Skin of body (tissue), 2 donors: ENCODE measurements around the gene CRHR1. TPM values are rescaled to one million over a fixed set of nuclear protein-coding genes. Genes with fewer than 3 reads are reported as not detected.
"Not testable (repeated sequence)": the region's sequence is repeated elsewhere in the genome, so short reads cannot be mapped to it uniquely, and the experiment has no call there.

Experiments
- DNase-seq: peaks from one replicate; lab custom pipeline; 2025; lab: John Stamatoyannopoulos, UW
- total RNA-seq: library from RNA; depleted of rRNA; stranded (reverse); fragments of >200 nt; gene quantifications from one replicate; pipeline ENCODE4 v1.2.3, GENCODE V29; 2014

The CRHR1 gene
- 0.39 TPM for total RNA-seq

- no peak for DNase-seq
Measured at GRCh38 chr17:45784293-45784740, at the start of gene CRHR1. TSS of gene CRHR1 (plus strand) at chr17:45784320. CDS start at chr17:45784545, 225 bp downstream.

DNA sequence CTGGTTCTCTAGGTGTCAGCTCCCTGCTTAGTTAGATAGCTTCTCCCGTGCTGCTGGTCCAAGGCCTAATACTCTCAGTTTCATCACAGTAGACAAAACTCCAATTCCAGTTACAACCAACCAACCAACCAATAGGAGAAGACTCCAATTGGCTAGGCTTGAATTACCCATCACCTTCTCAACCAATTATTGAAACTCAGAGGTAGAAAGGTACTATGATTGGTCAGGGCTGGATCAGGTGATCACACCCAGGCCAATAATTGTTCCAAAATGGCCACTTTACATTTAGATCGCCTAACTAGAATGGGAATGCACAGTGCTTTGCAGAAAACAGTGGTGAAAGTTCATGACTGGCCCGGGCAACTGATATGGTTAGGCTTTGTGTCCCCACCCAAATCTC, 49.5 kb upstream of the CRHR1 start:
- no peak for DNase-seq

DNA sequence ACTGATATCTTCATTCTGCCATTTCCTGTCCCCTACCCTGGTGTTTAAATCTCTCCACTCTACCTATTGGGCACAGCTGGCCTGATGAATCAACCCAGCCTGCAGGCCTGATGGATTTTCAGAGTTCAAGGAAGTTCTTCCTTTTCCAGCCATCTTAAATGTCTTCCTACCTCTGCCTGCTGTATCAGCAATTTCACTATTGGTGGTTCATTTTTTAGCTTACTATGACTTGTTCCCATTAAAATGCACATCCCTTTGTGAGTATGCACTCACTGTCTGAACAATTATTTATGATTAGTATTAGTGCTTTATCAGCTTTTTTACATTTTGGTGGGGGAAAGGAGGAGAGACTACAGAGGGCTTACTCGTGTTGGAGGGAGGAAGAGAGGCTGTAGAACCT, 48.6 kb upstream of the CRHR1 start:
- no peak for DNase-seq

DNA sequence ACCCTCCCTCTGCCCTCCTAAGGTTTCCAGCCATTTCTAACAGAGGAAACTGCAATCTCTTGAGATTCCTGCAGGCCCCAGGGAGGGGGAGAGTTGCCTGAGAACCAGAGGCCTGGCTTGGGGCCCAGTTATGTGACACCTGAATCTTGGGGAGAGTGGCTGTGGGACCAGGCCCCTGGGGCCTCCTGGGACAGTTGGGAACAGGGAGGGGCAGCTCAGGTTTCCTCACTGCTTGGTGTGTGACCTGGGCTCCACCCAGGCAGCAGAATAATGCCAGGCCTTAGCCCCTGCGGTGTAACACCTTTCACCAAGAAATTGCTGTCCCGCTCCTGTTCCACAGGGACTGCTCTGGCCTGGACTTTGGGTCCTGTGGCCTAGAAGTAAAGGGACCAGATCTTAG, 44.3 kb upstream of the CRHR1 start:
- no peak for DNase-seq

- no peak for DNase-seq
Measured at GRCh38 chr17:45740553-45741330, 43.4 kb upstream of the CRHR1 start.

- no peak for DNase-seq
Measured at GRCh38 chr17:45742251-45742650, 41.9 kb upstream of the CRHR1 start.

DNA sequence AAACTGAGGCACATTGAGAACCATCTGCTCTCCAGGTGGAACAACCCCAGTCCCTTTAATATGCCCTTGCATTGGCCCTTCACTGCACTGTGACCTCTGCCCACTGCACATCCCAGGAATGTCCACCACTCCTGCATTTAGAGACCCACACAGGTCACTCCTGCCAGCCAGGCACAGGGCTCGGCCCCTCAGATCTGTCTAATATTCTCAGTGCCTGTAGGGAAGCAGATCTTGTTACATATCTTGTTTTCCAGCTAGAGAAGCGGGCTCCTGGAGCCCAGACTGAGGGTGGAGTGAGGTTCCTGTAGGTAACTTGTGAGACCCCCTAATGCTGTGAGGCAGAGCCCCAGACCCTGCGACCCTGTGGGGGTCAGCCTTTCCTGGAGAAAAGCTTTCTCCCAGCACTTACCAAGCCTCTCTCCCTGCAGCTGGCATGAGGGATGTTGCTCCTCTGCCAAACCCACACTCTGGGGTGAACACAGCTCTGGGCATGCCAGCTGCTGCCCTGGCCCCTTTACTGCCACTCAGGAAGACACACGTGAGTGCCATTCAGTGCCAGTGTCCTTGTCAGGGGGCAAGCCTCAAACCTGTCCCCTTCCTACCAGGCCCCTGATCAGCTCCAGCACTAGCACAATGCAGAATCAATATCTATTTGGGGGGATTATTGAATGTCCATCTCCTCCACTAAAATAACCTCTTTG, 40.3 kb upstream of the CRHR1 start:
- no peak for DNase-seq

DNA sequence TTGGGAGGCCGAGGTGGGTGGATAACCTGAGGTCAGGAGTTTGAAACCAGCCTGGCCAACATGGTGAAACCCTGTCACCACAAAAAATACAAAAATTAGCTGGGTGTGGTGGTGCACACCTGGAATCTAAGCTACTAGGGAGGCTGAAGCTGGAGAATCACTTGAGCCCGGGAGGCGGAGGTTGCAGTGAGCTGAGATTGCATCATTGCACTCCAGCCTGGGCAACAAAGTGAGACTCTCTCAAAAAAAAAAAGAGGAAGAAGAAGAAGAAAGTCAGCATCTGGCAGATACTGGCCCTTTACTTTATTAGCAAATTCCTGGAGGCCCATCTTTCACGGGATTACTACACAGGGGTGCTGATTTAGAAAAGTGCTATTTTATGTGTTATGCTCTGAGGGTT, 39.3 kb upstream of the CRHR1 start:
- not testable (repeated sequence) for DNase-seq

DNA sequence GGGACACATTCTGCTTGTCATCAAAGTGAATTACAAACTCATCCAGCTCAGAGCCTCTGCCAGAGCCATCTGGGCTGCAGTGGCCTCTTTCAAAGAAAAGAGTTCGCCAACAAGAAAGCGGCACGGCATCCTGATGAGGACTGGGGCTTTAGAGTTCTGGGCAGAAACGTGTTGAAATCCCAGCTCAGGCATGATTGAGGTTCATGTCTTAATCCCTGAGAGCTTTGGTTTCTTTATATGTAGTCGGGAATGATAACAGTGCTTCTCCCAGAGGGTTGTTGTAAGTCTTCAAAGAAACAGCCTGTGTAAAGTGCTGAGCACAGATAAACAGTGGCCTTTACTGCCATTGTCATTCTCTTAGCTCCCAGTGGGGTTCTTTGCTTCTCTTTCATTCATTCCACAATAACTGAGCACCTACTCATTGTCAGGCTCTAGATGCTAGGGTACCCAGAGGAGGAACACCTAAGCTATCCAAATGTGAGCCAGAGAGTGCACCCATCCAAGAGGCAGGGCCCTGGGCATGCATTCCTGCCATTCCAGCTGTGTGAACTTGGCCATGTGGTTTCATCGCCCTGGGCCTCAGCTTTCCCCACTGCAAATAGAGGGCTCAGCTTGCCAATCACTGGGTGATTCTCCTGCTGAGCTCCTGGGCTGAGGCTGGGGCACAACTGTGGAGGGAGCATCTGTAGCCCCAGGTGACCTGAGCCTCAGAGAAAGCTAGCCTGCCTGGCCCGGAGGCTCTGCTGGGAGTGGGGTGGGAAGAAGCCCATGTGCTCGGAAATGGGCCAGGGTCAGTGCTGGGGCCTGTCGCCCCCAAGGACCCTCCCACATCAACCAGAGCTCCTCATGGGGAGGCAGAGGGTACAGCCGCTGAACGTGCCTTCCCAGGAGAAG, 38.3 kb upstream of the CRHR1 start:
- DNase-seq = no peak

GRCh38 chr17:45747911-45748310, 36.2 kb upstream of the CRHR1 start:
- DNase-seq = peak; percentile 68

DNA sequence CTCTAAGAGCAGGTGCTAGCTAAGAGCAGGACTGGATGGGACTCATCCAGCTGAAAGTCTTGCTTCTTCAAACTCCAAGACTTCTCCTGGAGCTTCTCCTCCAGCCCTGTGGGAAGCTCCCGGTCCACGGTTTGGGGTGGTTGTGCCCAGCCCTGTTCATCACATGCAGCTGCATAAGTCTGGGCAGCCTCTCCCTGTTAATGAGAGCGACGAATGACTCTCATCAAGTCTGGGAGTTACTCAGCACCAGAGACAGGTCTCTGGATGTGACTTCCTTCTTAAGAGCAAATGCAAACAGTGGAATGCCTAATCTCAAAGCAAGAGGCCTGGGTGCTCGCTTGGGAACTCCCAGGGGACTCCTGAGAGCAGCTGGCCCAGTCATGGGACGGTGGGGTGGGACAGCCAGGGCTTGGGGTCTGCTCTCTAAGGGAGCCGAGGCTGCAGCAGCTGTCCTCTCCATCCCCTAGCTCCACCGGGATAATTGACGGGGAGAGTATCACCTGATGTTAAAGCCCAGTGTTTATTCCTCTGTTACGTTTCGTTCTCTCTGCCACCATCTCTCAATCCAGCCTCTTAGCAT, 35.3 kb upstream of the CRHR1 start:
- no peak for DNase-seq

GRCh38 chr17:45749831-45750335, 34.2 kb upstream of the CRHR1 start:
- DNase-seq = no peak

GRCh38 chr17:45750779-45751440, 33.2 kb upstream of the CRHR1 start:
- no peak for DNase-seq

GRCh38 chr17:45751466-45751865, 32.7 kb upstream of the CRHR1 start:
- DNase-seq = no peak

- DNase-seq = no peak
Measured at GRCh38 chr17:45752246-45752645, 31.9 kb upstream of the CRHR1 start.

DNA sequence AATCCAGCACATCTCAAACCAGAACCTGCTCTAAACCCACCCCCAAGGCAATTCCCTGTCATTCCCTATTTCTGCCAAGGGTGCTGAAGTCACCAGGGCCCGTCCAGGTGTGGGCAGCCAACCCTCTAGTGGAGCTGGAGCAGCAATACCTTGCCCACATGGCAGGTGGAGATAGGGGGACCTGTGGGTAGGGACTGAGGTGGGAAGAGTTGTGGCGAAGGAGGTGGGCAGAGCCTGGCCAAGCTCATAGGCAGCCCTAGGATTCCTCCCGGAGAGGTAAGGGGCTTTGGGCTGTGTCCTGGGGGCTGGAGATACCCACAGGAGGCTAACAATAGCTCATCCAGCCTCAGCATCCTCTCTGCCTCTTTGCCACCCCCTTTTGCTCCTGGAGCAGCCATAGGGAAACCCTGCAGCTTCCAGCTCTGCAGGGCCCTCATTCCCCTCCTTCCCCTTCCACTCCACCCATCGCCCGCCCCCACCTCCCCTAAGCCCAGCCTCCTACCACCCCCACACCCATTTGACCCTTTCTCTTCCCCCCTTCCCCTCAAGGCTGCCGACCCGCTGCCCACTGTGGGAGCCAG, 30.4 kb upstream of the CRHR1 start:
- no peak for DNase-seq

DNA sequence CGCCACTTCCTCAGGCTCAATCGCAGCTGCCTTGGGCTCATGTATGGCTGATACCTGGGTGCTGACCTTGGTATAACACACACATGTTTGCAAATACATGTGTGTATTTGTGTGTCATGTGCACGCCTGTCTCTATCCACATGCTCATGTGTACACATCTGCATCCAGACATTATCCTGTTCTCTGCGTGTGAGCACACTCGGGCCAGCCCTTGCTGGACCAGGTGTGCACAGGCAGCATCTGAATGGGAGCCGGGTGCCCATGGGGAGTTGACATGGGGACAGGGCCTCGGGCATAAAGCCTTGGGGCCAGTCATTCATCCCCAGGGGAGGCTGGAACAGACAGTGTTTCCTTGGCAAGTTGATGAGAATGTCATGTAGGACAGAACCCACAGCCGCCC, 29.1 kb upstream of the CRHR1 start:
- no peak for DNase-seq

GRCh38 chr17:45756266-45756991, 27.7 kb upstream of the CRHR1 start:
- DNase-seq = no peak

DNA sequence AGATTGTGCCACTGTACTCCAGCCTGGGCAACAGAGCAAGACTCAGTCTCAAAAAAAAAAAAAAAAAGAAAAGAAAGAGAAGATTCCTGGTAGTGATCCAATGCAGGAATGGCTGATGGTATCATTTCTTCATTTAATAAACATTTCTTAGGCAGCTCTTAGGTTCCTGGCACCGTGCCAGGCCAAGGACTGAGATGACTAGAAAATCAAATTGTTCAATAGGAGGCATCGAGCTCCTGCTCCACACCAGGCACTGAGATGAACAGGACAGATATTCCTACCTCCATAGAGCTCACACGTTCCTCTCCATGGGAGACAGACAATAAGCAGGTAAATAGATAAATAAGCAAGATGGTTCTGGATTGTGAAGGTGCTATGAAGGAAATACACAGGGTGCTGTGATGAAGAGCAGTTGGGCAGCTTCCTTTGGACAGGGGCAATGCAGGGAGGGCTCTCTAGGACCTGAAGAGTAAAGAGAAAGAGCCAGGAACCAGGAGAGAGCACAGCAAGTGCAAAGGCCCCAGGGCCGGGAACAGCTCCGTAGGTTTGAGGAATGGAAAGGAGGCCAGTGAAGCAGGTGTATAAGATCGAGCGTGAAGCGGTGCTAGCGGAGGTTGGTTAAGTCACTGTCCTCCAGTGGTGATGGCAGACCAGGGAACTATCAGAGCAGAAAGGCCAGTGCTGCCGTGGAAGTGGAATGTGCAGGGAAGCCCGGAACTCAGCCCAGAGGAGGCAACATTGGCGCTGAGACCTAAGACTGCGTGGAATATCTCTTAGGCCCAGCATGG, 26.5 kb upstream of the CRHR1 start:
- no peak for DNase-seq
